Measurements from ENCODE around the gene FPR3.

The FPR3 gene

GRCh38 chr19:51807111-51807701, 12.2 kb downstream of the FPR3 start:
- no peak for DNase-seq (ENCODE audit: low read depth in 2 of 2)

DNA sequence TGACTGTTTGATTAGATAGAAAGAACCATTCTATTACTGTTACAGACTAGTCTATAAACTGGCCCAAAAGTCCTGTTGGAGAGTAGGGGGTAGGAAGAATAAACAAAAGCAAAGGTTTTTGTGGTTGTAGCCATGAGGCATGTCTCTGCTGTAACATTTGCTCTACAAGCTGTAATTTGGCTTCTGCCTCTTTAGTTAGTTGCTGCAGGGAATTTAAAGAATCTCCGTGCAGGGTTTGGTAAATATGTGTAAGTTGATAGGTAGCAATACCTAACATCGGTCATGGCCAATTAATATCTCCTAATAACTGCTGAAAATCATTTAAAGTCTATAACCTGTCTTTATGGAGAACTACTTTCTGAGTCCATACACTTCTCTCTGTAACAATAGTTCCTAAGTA, 13.0 kb downstream of the FPR3 start:
- no peak for DNase-seq (ENCODE audit: low read depth in 2 of 2)

DNA sequence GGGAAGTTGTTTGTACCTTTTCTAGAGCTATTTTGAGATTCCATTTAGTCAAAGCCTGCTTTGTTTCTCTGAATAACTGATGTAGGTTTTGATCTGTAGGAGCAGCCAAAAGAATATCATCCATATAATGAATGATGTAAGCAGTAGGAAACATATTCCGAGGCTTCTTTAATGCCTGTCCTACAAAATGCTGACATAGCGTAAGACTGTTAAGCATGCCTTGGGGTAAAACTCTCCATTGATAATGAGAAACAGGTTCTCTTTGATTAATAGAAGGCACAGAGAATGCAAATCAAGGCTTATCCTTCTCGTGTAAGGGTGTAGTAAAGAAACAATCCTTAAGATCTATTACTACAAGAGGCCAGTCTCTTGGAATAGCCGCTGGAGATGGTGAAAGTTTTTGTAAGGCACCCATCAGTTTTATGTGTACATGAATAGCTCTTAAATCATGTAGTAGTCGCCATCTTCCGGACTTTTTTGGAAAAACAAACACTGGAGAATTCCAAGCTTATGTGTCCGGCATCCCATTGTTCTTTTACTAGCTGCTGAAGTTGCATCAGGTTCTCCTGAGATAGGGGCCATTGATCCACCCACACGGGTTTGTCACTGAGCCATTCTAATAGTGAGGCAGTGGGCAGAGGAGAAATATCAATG, 13.5 kb downstream of the FPR3 start:
- DNase-seq (ENCODE audit: low read depth in 2 of 2): no peak

DNA sequence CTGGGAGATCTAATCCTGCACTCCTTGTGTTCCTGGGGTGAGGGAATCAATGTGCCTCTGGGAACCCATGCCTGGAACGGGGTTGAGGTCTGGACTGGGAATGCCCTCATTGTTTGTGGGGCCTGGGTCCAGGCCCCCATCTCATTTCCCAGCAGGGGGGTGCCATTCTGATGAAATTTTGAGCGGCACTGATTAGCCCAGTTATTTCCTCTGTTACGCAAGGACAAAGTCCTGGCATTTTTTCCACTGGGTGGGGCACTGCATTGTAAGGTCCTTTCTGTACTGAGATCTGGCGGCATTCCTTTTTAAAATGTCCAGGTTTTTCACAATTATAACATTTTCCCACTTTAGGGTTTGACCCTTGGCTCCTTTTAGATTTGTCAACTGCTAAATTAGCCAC, 14.8 kb downstream of the FPR3 start:
- no peak for DNase-seq (ENCODE audit: low read depth in 2 of 2)

DNA sequence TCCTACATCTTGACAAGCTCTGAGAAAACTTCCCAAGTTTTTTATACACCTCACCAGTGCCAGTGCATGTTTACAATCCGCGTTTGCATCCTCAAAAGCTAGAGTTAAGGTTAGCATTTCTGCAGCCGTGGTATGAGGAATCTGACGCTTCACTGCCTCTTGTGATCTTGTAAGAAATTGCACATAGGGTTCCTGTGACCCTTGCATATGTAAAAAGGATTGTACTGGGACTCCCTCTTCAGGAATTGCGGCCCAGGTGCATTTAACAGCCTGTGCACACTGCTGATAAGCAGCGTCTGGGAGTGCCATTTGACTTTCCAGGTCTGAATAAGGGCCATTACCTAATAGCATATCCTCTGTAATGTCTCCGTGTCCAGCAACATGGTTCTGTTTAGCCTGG, 15.3 kb downstream of the FPR3 start:
- DNase-seq (ENCODE audit: low read depth in 2 of 2): no peak

- no peak for DNase-seq (ENCODE audit: low read depth in 2 of 2)
Observed at GRCh38 chr19:51811344-51811743, 16.4 kb downstream of the FPR3 start.

DNA sequence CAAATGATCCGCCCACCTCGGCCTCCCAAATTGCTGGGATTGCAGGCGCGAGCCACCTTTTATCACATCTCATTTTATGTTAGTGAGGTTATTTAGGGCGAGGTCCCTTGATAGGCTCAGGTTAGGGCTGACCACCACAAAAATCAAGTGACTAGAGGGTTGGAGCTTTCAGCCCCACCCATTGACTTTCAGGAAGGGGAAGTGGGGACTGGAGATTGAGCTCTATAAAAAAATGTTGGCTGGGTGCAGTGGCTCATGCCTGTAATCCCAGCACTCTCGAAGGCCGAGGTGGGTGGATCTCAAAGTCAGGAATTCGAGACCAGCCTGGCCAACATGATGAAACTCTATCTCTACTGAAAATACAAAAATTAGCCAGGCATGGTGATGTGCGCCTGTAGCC, 20.1 kb downstream of the FPR3 start:
- DNase-seq (ENCODE audit: low read depth in 2 of 2): no peak

DNA sequence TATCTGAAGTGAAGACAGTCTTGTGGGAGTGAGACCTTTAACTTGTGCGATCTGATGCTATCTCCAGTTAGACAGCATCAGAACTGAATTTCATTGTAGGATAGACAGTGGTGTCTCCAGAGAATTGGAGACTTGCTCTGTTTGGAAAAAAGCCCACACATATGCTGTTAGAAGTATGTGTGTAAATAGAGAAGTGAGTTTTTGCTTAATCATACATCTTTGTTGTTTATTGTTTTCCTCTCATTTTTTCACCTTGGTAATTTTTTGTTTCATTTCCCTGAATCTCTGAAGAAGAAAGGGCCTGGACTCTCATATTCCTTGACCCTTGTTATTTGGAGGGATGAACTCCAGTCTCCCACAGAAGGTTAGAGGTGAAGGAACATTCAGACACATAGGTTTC, 21.8 kb downstream of the FPR3 start:
- DNase-seq (ENCODE audit: low read depth in 2 of 2): no peak

DNA sequence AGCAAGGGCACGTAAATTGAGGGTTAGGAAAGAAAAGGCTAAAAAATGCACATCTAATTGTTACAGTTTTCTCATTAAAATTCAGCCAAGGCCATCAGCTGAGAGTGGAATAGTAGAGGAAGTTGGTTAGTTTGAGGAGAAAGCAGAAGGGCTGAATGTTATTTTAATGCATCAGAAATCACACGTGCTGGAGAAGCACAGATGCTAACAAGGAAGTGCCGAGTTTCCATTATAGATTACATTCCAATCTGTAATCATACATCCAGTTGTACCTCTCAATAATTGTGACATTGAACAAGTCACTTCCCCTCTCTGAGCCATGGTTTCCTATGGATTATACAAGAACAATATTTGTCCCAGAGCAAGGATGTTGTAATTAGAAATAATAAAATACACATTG, 25.1 kb downstream of the FPR3 start:
- no peak for DNase-seq (ENCODE audit: low read depth in 2 of 2)

DNA sequence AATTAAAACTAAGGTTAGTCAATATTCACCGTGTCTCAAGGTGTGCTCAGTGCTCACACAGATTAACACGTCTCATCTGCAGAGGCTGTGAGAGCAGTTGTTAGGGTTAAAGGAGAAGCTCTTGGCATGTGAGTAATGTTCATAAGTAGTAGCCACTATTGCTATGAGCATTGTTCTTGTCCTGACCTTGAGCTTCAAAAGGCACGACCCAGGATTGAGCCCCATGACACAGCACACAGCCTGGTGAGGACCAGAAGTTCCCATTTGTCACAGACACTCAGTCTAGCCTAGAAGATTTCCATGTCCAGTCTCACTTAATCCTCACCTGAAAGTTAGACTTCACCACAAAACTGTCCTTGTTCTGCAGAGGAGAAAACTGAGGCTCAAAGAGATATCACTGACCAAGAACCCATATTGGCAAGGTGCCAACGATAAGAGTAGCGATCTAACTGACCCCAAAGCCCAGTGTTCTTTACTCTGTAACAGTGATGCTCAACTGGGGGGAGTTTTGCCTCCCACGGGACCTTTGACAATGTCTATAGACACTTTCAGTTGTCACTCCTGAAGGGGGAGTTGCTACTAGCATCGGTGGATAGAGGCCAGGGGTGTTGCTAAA, 26.0 kb downstream of the FPR3 start:
- no peak for DNase-seq (ENCODE audit: low read depth in 2 of 2)

DNA sequence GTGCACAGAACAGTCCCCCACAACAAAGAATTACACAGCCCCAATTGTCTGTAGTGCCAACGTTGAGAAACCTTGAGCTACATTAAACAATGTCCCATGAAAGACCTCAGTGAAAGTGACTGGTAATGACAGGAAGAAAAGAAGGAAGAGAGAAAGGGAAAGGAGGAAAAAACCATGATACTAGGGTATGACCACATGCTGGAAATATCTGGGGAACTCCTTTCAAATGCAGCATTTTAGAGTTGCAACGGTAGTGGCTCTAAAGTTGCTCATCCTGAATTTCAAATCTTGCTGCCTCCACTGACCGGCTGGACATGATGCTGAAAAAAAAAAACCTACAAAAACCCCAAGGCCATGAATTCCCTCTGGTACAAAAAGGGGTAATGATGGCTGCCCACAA, 26.5 kb downstream of the FPR3 start:
- no peak for DNase-seq (ENCODE audit: low read depth in 2 of 2)

GRCh38 chr19:51821921-51822320, 27.0 kb downstream of the FPR3 start:
- DNase-seq (ENCODE audit: low read depth in 2 of 2): no peak

- no peak for DNase-seq (ENCODE audit: low read depth in 2 of 2)
Observed at GRCh38 chr19:51822325-51822724, 27.4 kb downstream of the FPR3 start.

- DNase-seq (ENCODE audit: low read depth in 2 of 2): no peak
Observed at GRCh38 chr19:51822946-51823345, 28.0 kb downstream of the FPR3 start.

GRCh38 chr19:51824281-51825005, 29.5 kb downstream of the FPR3 start:
- no peak for DNase-seq (ENCODE audit: low read depth in 2 of 2)

DNA sequence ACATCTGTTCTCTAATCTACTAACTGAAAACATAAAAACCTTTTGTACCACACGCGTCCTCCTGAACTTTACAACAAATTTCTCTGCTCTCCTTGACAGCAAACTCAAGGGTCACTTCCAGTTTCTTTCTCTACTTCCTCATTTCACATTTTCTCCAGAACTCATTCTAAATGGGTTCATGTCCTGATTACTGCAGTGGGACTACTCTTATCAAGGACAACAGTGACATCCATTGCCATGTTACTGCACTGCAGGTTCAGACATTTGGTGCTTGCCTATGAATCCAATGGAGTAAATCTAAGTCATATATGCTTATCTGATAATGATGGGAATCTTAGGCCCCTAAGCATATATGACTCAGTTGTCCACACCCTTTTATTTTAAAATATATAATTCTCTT, 35.3 kb downstream of the FPR3 start:
- DNase-seq (ENCODE audit: low read depth in 2 of 2): no peak

- no peak for DNase-seq (ENCODE audit: low read depth in 2 of 2)
Observed at GRCh38 chr19:51837145-51837544, 42.2 kb downstream of the FPR3 start.

DNA sequence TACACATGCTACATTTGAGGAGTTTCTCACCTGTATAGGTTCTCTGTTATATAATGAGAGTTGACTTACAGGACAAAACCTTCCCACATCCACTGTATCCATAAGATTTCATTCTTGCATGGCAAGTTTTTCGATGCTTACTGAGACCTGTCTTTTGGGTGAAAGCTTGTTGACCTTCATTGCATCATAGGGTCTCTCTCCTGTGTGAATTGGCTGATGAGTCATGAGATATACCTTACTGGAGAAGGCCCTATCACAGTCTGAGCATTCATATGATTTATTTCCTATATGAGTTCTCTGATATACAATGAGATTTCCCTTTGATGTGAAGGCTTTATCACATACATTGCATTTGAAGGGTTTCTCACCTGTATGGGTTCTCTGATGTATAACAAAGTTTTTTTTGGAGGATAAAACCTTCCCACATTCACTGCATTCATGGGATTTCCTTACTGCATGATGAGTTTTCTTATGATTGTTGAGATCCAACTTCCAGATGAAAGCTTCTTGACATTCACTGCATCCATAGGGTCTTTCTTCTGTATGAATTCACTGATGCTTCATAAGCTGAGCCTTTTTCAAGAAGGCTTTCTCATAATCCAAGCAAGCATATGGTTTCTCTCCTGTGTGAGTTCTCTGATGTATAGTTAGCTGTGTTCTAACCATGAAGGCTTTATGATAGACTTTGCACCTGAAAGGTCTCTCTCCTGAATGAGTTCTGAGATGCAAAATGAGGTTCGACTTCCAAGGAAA, 67.1 kb downstream of the FPR3 start:
- DNase-seq (ENCODE audit: low read depth in 2 of 2): no peak

- DNase-seq (ENCODE audit: low read depth in 2 of 2): no peak
Observed at GRCh38 chr19:51873097-51873496, 78.1 kb downstream of the FPR3 start.

All from stimulated activated CD4-positive, alpha-beta T cell treated with anti-CD3 and anti-CD28 coated beads, Interleukin-1b, Interleukin-23, amount 100 ng/mL, for 1 hour (primary cell).